GM12873 (cell line): ENCODE results near the gene ZBP1.

Experiments used
- CTCF ChIP-seq: IDR thresholded peaks from 2 replicates; pipeline ENCODE4 v1.5.1; 2012; ENCODE audit warnings: low read depth, mild to moderate bottlenecking, moderate library complexity, low read length, control low read depth; ENCODE audit not compliant: insufficient read depth; ENCODE audit errors: missing control alignments

Gene ZBP1

GRCh38 chr20:57591289-57592229 is 28.7 kb downstream of the ZBP1 start:
- no peak for TF ChIP-seq CTCF

GRCh38 chr20:57590485-57591288 is 29.5 kb downstream of the ZBP1 start:
- TF ChIP-seq CTCF = no peak

- TF ChIP-seq CTCF = no peak
Measured at GRCh38 chr20:57589728-57590484, 30.3 kb downstream of the ZBP1 start.

GRCh38 chr20:57589123-57589727 is 31.0 kb downstream of the ZBP1 start:
- no peak for TF ChIP-seq CTCF

- no peak for TF ChIP-seq CTCF
Measured at GRCh38 chr20:57588596-57588995, 31.6 kb downstream of the ZBP1 start.

GRCh38 chr20:57587989-57588377 is 32.2 kb downstream of the ZBP1 start:
- TF ChIP-seq CTCF = no peak
